MM.1S (cell line): Measurements from ENCODE around the gene PMFBP1.

ENCODE experiments used
- DNase-seq: peaks from one replicate; pipeline ENCODE4 v3.0.0-alpha.2; 2015
- H2AFZ ChIP-seq: fragments of 300-600 bp; sonication (generic); 2 replicates; pipeline ENCODE4 v1.6.0; 2016; ENCODE audit warnings: antibody characterized with exemption, low read length
- H3F3A ChIP-seq: fragments of 300-600 bp; sonication (generic); 2 replicates; pipeline ENCODE4 v1.6.1; 2016; ENCODE audit warnings: mild to moderate bottlenecking, antibody characterized with exemption, low read length, moderate library complexity, mixed read lengths; ENCODE audit not compliant: insufficient read depth
- H3K27ac ChIP-seq: fragments of 300-600 bp; sonication (generic); 2 replicates; pipeline ENCODE4 v1.5.1; 2016; ENCODE audit warnings: mild to moderate bottlenecking, low read length
- H3K27me3 ChIP-seq: fragments of 300-600 bp; sonication (generic); replicated peaks from 2 replicates; pipeline ENCODE4 v1.6.0; 2016; ENCODE audit warnings: low read length; ENCODE audit not compliant: insufficient read depth
- H3K36me3 ChIP-seq: fragments of 300-600 bp; sonication (generic); replicated peaks from 2 replicates; pipeline ENCODE4 v1.6.1; 2016; ENCODE audit warnings: mild to moderate bottlenecking, low read length, mixed read lengths; ENCODE audit not compliant: insufficient read depth
- H3K4me1 ChIP-seq: fragments of 300-600 bp; sonication (generic); 2 replicates; pipeline ENCODE4 v1.6.1; 2016; ENCODE audit warnings: low read length, mixed read lengths
- H3K4me2 ChIP-seq: fragments of 300-600 bp; sonication (generic); 2 replicates; pipeline ENCODE4 v1.6.0; 2016; ENCODE audit warnings: low read depth, low read length
- H3K4me3 ChIP-seq: fragments of 300-600 bp; sonication (generic); 2 replicates; pipeline ENCODE4 v1.5.1; 2016; ENCODE audit warnings: low read length, mixed read lengths
- H3K79me2 ChIP-seq: fragments of 300-600 bp; sonication (generic); 2 replicates; pipeline ENCODE4 v1.6.1; 2016; ENCODE audit warnings: mixed run types, low read length, mixed read lengths
- H3K9ac ChIP-seq: fragments of 300-600 bp; sonication (generic); 2 replicates; pipeline ENCODE4 v1.6.1; 2016; ENCODE audit warnings: low read length, mixed read lengths
- H3K9me2 ChIP-seq: fragments of 300-600 bp; sonication (generic); replicated peaks from 2 replicates; pipeline ENCODE4 v1.6.1; 2016; ENCODE audit warnings: mild to moderate bottlenecking, low read length, mixed read lengths; ENCODE audit not compliant: insufficient read depth
- H3K9me3 ChIP-seq: fragments of 300-600 bp; sonication (generic); replicated peaks from 2 replicates; pipeline ENCODE4 v1.6.1; 2016; ENCODE audit warnings: mild to moderate bottlenecking, low read length, mixed read lengths; ENCODE audit not compliant: insufficient read depth
- H4K20me1 ChIP-seq: fragments of 300-600 bp; sonication (generic); 2 replicates; pipeline ENCODE4 v1.6.1; 2016; ENCODE audit warnings: mild to moderate bottlenecking, low read length, moderate library complexity, mixed read lengths; ENCODE audit not compliant: insufficient read depth
- EZH2 ChIP-seq: fragments of 300-600 bp; sonication (generic); optimal IDR thresholded peaks from 2 replicates; pipeline ENCODE3; 2017; ENCODE audit warnings: low read depth, mild to moderate bottlenecking, antibody characterized with exemption, low read length, mixed read lengths
- EZH2phosphoT487 ChIP-seq: fragments of 300-600 bp; sonication (generic); IDR thresholded peaks from 2 replicates; pipeline ENCODE4 v1.6.1; 2018; ENCODE audit warnings: antibody characterized with exemption, low read length
- TF ChIP-seq, protein P1 (sequence below): fragments of 300-600 bp; sonication (generic); IDR thresholded peaks from 2 replicates; pipeline ENCODE4 v1.5.1; 2016; ENCODE audit warnings: antibody characterized with exemption, low read length, mixed read lengths

The PMFBP1 gene

GRCh38 chr16:72109966-72110530 lies 61.9 kb downstream of the PMFBP1 start:
- Histone ChIP-seq H3F3A (no peaks in the 10 kb centered on the region), H3K9me3 (no peaks in the 10 kb centered on the region), H3K79me2 (no peaks in the 10 kb centered on the region), H3K9ac (no peak overlapping the region), H3K9me2 (no peaks in the 10 kb centered on the region), H2AFZ (no peak overlapping the region), H3K4me3 (no peak overlapping the region), H3K4me1 (no peaks in the 10 kb centered on the region), H3K27ac (no peak overlapping the region), H3K27me3 (no peaks in the 10 kb centered on the region), H3K36me3 (peaks cover 5% of the 10 kb centered on the region), H4K20me1 (no peaks in the 10 kb centered on the region), H3K4me2 (no peak overlapping the region)
- DNase-seq = no peak
- TF ChIP-seq EZH2 (no peak), EZH2phosphoT487 (no peak)
- TF ChIP-seq, protein P1, sequence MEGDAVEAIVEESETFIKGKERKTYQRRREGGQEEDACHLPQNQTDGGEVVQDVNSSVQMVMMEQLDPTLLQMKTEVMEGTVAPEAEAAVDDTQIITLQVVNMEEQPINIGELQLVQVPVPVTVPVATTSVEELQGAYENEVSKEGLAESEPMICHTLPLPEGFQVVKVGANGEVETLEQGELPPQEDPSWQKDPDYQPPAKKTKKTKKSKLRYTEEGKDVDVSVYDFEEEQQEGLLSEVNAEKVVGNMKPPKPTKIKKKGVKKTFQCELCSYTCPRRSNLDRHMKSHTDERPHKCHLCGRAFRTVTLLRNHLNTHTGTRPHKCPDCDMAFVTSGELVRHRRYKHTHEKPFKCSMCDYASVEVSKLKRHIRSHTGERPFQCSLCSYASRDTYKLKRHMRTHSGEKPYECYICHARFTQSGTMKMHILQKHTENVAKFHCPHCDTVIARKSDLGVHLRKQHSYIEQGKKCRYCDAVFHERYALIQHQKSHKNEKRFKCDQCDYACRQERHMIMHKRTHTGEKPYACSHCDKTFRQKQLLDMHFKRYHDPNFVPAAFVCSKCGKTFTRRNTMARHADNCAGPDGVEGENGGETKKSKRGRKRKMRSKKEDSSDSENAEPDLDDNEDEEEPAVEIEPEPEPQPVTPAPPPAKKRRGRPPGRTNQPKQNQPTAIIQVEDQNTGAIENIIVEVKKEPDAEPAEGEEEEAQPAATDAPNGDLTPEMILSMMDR = no peak

DNA sequence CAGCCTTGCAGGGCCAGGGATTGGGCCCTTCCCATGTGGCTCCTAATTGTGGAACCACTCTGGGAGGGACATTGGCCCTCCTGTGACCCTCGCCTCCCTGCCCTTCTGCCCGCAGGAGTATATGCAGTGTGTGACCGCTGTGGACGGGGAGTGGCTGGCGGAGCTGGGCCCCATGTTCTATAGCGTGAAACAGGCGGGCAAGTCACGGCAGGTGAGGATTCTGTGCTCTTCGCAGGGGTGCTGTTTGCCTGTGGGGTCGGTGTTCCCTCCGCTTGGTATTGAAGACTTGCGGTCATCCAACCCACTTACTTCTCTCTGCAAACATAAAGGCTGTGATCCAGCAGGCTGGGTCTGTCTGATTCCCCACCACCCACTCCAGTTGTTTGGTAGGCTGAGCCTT lies 62.7 kb downstream of the PMFBP1 start:
- DNase-seq = no peak
- H4K20me1 ChIP-seq = no peaks in the 10 kb centered on the region
- no peaks in the 10 kb centered on the region for H3K4me1 ChIP-seq
- H3K4me3 ChIP-seq = no peak overlapping the region
- H3K9ac ChIP-seq = no peak overlapping the region
- H3K36me3 ChIP-seq = peaks cover 5% of the 10 kb centered on the region
- no peaks in the 10 kb centered on the region for H3K79me2 ChIP-seq
- no peak overlapping the region for H2AFZ ChIP-seq
- no peak overlapping the region for H3K4me2 ChIP-seq
- no peak overlapping the region for H3K27ac ChIP-seq
- H3F3A ChIP-seq = no peaks in the 10 kb centered on the region
- H3K9me3 ChIP-seq = no peaks in the 10 kb centered on the region
- TF ChIP-seq, protein P1 = no peak
- TF ChIP-seq EZH2 = no peak
- no peak for TF ChIP-seq EZH2phosphoT487
- H3K27me3 ChIP-seq = no peaks in the 10 kb centered on the region
- no peaks in the 10 kb centered on the region for H3K9me2 ChIP-seq

- no peak overlapping the region for H3K9ac ChIP-seq
- no peak overlapping the region for H3K4me3 ChIP-seq
- H3K79me2 ChIP-seq = no peaks in the 10 kb centered on the region
- TF ChIP-seq EZH2phosphoT487 = no peak
- TF ChIP-seq EZH2 = no peak
- TF ChIP-seq, protein P1 = no peak
- no peaks in the 10 kb centered on the region for H3K9me2 ChIP-seq
- no peaks in the 10 kb centered on the region for H3F3A ChIP-seq
- no peak overlapping the region for H3K27ac ChIP-seq
- no peaks in the 10 kb centered on the region for H4K20me1 ChIP-seq
- H2AFZ ChIP-seq = no peak overlapping the region
- no peak for DNase-seq
- no peaks in the 10 kb centered on the region for H3K4me1 ChIP-seq
- H3K27me3 ChIP-seq = no peaks in the 10 kb centered on the region
- peaks cover 5% of the 10 kb centered on the region for H3K36me3 ChIP-seq
- H3K9me3 ChIP-seq = no peaks in the 10 kb centered on the region
- no peak overlapping the region for H3K4me2 ChIP-seq
These were observed 63.4 kb downstream of the PMFBP1 start for GRCh38 chr16:72108353-72109102.
